ENCODE results near the gene FBN3. TPM values are rescaled to one million over a fixed set of nuclear protein-coding genes. Genes with fewer than 3 reads are reported as not detected.

Gene FBN3
- total and polyA plus RNA-seq, 2 experiments from 2014 or later = 5.6 to 15.1 TPM

GRCh38 chr19:8113017-8113416, 36.4 kb downstream of the FBN3 start:
- DNase-seq (ENCODE audit: low read depth in 1 of 2, low spot score in 1 of 2) = no peak
- Histone ChIP-seq H3K36me3 (no peaks in the 10 kb centered on the region), H3K4me1 (ENCODE audit: low read depth) (no peaks in the 10 kb centered on the region), H3K27ac (no peak overlapping the region), H3K27me3 (no peaks in the 10 kb centered on the region), H3K9me3 (ENCODE audit: low read depth) (no peaks in the 10 kb centered on the region), H3K4me3 (no peak overlapping the region)
- no peak for TF ChIP-seq CTCF (IDR thresholded peaks at IDR 0.05; ENCODE audit: low read depth, low read length)

GRCh38 chr19:8111376-8111775, 38.0 kb downstream of the FBN3 start:
- H3K27me3 ChIP-seq = no peaks in the 10 kb centered on the region
- no peak overlapping the region for H3K4me3 ChIP-seq
- TF ChIP-seq CTCF (IDR thresholded peaks at IDR 0.05; ENCODE audit: low read depth, low read length) = no peak
- no peak overlapping the region for H3K27ac ChIP-seq
- H3K9me3 ChIP-seq (ENCODE audit: low read depth) = no peaks in the 10 kb centered on the region
- DNase-seq (ENCODE audit: low read depth in 1 of 2, low spot score in 1 of 2) = no peak
- H3K4me1 ChIP-seq (ENCODE audit: low read depth) = no peaks in the 10 kb centered on the region
- no peaks in the 10 kb centered on the region for H3K36me3 ChIP-seq

- Histone ChIP-seq H3K9me3 (ENCODE audit: low read depth) (no peaks in the 10 kb centered on the region), H3K4me1 (ENCODE audit: low read depth) (no peaks in the 10 kb centered on the region), H3K27ac (no peak overlapping the region), H3K27me3 (no peaks in the 10 kb centered on the region), H3K4me3 (no peak overlapping the region), H3K36me3 (no peaks in the 10 kb centered on the region)
- no peak for TF ChIP-seq CTCF (IDR thresholded peaks at IDR 0.05; ENCODE audit: low read depth, low read length)
- no peak for DNase-seq (ENCODE audit: low read depth in 1 of 2, low spot score in 1 of 2)
Observed at GRCh38 chr19:8110931-8111330, 38.5 kb downstream of the FBN3 start.

GRCh38 chr19:8109890-8110662, 39.3 kb downstream of the FBN3 start:
- Histone ChIP-seq H3K36me3 (no peaks in the 10 kb centered on the region), H3K27me3 (no peaks in the 10 kb centered on the region), H3K9me3 (ENCODE audit: low read depth) (no peaks in the 10 kb centered on the region), H3K4me1 (ENCODE audit: low read depth) (peaks cover 3% of the 10 kb centered on the region), H3K4me3 (no peak overlapping the region), H3K27ac (no peak overlapping the region)
- TF ChIP-seq CTCF (IDR thresholded peaks at IDR 0.05; ENCODE audit: low read depth, low read length) = no peak
- no peak for DNase-seq (ENCODE audit: low read depth in 1 of 2, low spot score in 1 of 2)

GRCh38 chr19:8109455-8109854, 39.9 kb downstream of the FBN3 start:
- H3K4me3 ChIP-seq = no peak overlapping the region
- no peak for TF ChIP-seq CTCF (IDR thresholded peaks at IDR 0.05; ENCODE audit: low read depth, low read length)
- no peaks in the 10 kb centered on the region for H3K27me3 ChIP-seq
- H3K27ac ChIP-seq = no peak overlapping the region
- H3K9me3 ChIP-seq (ENCODE audit: low read depth) = no peaks in the 10 kb centered on the region
- DNase-seq (ENCODE audit: low read depth in 1 of 2, low spot score in 1 of 2) = no peak
- H3K36me3 ChIP-seq = no peaks in the 10 kb centered on the region
- peaks cover 3% of the 10 kb centered on the region for H3K4me1 ChIP-seq (ENCODE audit: low read depth)

Data from cardiac muscle cell (in vitro differentiated cells and primary cell).